HK-2 (cell line): ENCODE results near the gene LEAP2.
A peak's percentile ranks its signal among the peaks of the same experiment; 100 is the strongest.

Experiments used
- DNase-seq: peaks from one replicate; pipeline ENCODE4 v3.0.0-alpha.2; 2018; ENCODE audit not compliant: unreplicated experiment

LEAP2 gene

GRCh38 chr5:132873119-132873929 lies at the start of gene LEAP2:
Gene LEAP2, plus strand, starts transcription at chr5:132873668. Its CDS starts 27 bp downstream, at chr5:132873695.
- DNase-seq, result no peak

GRCh38 chr5:132824426-132824825 lies 49.0 kb upstream of the LEAP2 start:
- no peak for DNase-seq

DNA sequence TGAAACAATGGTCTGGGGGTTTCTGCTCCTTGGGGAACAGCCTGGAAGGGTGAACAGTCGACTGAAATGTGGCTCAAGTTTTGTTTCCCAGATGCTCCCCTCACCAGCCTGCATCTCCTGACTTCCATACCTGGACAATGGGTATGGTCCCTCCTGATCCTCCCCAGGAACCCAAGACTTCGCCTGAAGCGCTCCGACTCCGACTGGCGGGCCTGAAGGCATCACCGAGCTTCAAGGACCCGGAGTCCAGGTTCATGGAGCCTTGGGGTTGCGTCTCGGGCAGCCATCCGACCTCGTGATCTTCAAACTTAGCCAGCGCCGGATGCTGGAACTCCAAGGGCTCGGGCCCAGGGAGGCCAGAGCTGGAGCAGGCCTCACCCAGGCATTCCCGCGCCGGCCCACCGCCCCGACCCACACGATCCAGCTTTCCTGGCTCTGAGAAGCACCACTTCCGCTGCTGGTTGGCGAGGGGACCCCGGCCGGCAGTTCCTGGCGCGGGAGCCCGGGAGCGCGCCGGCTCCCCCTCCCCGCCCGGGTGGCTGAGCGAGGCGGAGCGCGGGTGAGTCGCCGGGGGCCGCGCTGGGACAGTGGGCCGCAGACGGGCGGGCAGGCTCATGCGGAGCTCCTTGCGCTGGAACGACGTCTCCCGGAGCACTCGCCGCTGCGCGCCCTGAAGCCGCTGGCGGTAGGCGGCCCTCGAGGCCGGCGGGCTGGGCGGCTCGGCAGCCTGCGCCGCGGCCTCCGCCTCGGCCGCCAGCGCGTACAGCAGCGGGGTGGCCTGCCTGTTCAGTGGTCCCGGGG lies 48.2 kb upstream of the LEAP2 start:
- DNase-seq, result no peak

GRCh38 chr5:132825834-132826391 lies 47.6 kb upstream of the LEAP2 start:
- no peak for DNase-seq

DNA sequence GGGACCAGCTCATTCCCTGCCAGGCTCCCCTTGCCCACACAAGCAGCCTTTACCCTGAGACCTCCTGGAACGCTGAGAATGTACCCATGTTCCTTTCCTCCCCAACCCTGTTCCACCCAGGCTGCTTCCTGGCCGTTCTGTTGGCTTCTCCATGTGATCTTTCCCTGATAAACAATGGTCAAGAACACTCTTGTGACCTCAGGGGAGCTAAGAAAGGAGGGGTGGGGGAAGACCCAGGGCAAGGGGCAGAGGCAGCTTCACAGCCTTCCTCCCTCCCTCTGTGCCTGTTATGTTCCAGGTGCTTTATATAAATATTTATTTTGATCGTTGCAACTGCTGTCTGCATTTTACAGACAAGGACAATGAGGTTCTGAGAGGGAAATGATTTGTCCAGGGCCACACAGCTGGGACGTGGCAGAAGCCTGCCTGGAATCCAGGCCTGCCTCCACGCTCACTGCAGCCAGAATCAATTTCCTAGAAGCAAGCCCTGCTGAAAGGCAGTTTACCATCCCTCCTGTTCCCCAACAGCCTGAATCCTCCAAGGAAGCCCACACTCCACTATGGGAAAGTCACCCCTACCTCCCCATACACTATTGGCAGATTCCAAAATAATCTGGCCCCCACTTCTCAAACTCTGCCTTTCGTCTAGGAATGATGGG lies 46.9 kb upstream of the LEAP2 start:
- DNase-seq, result no peak

DNA sequence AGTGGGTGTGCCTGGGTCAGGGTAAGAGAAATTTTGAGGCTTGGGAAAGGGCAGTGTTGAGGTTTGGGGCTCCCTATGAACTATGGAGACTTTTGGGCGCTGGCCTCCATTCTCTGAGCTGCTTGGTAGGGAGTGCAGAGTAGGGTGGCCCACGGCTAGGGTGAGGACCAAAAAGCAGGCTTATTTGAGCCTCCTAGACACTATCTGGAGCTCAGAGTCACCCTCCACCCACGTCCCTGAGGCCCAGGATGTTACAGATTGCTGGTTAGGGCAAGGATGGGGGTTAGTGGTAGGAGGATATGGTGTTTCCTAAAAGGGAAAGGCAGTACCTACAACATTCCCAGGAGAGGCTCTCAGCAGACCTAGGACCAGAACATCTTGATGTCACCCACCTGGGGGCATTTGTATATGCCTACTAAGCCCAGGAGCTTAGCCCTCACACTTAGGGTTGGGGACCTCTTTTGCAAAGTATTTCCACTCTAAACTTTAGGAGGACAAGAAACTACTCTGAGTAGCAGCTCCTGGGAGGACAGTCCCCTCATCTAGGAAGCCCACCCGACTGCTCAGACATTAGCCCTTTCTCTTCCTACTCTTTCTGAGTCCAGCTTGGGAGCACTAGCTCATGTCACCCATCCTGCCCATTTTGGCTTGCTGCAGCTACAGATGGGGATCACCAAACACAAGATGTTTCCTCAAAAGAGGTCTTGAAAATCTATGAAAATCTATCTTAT lies 45.4 kb upstream of the LEAP2 start:
- no peak for DNase-seq

- DNase-seq, result no peak
Measured at GRCh38 chr5:132828846-132829494, 44.5 kb upstream of the LEAP2 start.

- peak; percentile 68 for DNase-seq
Measured at GRCh38 chr5:132829742-132830435, 43.6 kb upstream of the LEAP2 start.

DNA sequence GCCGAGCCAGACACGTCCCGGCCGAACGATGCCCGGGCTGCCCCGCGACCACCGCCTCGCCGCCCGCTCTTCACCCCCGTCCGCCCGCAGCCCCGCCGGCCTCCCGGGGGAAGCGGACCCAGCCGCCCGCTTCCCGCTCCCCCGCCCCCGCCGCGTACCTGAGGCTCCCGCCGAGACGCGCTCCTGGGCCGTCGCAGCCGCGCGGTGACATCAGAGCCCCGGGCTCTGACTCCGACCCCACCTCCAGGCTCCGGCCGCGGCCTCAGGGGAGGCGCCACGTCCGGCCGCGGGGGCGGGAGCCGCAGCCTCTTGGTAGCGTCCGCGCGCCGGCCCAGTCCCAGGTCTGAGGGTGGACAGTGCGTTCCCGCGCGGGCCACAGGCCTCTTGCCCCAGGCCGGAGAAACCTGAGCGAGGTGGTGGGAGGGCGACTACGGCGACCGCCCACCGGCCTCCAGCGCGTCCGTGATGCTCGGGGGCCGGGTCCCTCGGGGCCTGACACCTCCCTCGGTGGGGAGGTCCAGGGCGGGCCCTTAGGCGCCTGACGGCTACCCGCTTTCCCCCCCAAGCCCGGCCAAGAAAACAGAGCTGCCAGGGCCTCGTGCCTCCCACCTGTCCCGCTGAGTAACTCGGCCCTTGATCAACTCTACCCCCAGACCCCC lies 42.9 kb upstream of the LEAP2 start, which contains the start of gene SHROOM1:
SHROOM1 (minus strand) TSS at position 212 of the 659 bp plus-strand sequence. CDS start 4,507 bp downstream, outside the sequence.
- peak; percentile 75 for DNase-seq

DNA sequence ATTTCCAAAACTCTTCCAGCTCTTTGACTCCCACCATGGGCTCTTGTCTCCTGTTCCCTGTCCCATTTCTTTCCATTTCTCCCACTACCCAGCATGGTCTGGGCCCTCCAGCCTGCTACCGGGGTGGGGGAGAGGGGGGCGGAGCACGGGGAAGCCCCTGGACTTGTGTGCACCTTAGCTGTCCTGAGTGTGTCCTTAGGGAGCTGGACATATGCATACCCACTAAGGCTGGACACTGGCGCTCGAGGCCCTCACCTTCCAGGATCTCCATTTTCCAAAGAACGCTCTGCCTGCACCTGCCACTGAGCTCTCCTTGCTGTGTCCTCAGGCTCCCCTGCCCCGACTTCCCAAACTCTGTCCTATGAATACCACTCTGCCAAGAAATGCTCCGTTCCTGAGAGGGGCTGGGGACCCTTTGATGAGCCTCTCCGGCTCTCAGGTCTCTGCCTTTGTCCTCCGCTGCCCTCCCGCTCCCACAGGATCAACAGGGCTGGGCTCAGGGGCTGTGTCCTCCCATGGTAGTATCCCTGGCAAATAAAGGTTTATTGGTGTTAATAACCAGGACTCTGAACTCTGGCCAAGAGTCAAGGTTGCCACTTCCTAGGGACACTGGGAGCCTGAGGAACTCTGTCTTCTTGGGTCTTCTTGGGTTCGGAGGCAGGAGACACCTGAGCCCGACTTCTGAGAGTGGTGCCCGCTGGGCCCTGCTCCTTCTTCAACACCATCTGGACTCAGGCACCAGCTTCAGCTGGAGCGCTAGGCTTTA lies 42.2 kb upstream of the LEAP2 start:
- no peak for DNase-seq

DNA sequence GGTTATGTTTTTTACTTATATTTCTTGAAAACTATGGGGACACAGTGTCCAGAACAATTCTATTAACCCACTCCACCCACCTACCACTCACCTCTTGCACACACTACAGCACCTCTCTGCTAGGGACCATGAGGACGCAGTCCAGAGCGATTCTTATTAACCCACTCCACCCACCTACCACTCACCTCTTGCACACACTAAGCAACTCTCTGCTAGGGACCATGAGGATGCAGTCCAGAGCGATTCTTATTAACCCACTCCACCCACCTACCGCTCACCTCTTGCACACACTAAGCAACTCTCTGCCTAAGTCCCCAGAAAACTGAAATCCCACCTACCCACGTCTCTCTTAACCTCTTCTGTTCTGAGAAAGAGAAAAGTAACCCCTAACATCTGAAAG lies 40.9 kb upstream of the LEAP2 start:
- no peak for DNase-seq

- DNase-seq, result no peak
Measured at GRCh38 chr5:132834057-132834456, 39.4 kb upstream of the LEAP2 start.

GRCh38 chr5:132836852-132837251 lies 36.6 kb upstream of the LEAP2 start:
- DNase-seq, result no peak

- no peak for DNase-seq
Measured at GRCh38 chr5:132837868-132838267, 35.6 kb upstream of the LEAP2 start.

- no peak for DNase-seq
Measured at GRCh38 chr5:132838516-132839282, 34.8 kb upstream of the LEAP2 start.

GRCh38 chr5:132839426-132840301 lies 33.8 kb upstream of the LEAP2 start:
- DNase-seq, result no peak

DNA sequence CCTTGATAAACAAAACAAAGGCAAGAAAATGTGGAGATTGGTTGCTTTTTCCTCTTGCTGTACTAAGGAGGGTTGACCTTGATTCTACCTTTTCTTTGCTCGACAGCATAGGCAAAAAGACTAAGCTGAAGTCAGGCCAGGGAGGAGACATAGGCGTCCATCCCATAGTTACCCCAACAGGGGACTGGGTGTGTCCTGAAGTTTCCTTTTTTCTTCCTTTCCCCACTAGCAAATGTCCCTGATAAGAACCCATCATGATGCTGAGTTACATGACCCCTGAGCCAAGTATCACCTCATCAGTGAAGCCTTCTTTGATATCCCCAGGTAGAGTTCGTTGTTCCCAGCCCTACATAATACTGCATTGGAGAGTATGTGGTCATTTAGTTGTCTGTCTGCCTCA lies 33.2 kb upstream of the LEAP2 start:
- DNase-seq, result no peak
